DOHH2 (cell line): ENCODE results near the gene MYO1H.

Experiments
- EZH2phosphoT487 ChIP-seq: fragments of 200-600 bp; sonication (generic); IDR thresholded peaks from 2 replicates; pipeline ENCODE4 v1.6.1; 2017; ENCODE audit warnings: borderline replicate concordance, mild to moderate bottlenecking, antibody characterized with exemption, low read length, moderate library complexity, mixed read lengths
- TF ChIP-seq, protein P1 (sequence below): fragments of 200-600 bp; sonication (generic); IDR thresholded peaks from one replicate; pipeline ENCODE4 v1.5.1; 2014; ENCODE audit warnings: antibody characterized with exemption, mild to moderate bottlenecking, low read depth, low read length; ENCODE audit not compliant: poor library complexity, severe bottlenecking

GRCh38 chr12:109494348-109494881 lies 146.7 kb downstream of the MYO1H start:
- TF ChIP-seq, protein P1, sequence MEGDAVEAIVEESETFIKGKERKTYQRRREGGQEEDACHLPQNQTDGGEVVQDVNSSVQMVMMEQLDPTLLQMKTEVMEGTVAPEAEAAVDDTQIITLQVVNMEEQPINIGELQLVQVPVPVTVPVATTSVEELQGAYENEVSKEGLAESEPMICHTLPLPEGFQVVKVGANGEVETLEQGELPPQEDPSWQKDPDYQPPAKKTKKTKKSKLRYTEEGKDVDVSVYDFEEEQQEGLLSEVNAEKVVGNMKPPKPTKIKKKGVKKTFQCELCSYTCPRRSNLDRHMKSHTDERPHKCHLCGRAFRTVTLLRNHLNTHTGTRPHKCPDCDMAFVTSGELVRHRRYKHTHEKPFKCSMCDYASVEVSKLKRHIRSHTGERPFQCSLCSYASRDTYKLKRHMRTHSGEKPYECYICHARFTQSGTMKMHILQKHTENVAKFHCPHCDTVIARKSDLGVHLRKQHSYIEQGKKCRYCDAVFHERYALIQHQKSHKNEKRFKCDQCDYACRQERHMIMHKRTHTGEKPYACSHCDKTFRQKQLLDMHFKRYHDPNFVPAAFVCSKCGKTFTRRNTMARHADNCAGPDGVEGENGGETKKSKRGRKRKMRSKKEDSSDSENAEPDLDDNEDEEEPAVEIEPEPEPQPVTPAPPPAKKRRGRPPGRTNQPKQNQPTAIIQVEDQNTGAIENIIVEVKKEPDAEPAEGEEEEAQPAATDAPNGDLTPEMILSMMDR = no peak
- TF ChIP-seq EZH2phosphoT487 = no peak
